ENCODE data around the gene SYT17.

Gene SYT17

GRCh38 chr16:19215705-19216104 lies 47.7 kb downstream of the SYT17 start:
- no peak for DNase-seq (ENCODE audit: low read depth in 2 of 2)

GRCh38 chr16:19218581-19218980 lies 50.5 kb downstream of the SYT17 start:
- DNase-seq (ENCODE audit: low read depth in 2 of 2), result no peak

- no peak for DNase-seq (ENCODE audit: low read depth in 2 of 2)
Observed at GRCh38 chr16:19219836-19220235, 51.8 kb downstream of the SYT17 start.

GRCh38 chr16:19223235-19224170 lies 55.5 kb downstream of the SYT17 start:
- DNase-seq (ENCODE audit: low read depth in 2 of 2), result no peak

- DNase-seq (ENCODE audit: low read depth in 2 of 2), result no peak
Observed at GRCh38 chr16:19225651-19226050, 57.6 kb downstream of the SYT17 start.

- DNase-seq (ENCODE audit: low read depth in 2 of 2), result no peak
Observed at GRCh38 chr16:19227643-19228042, 59.6 kb downstream of the SYT17 start.

- DNase-seq (ENCODE audit: low read depth in 2 of 2), result no peak
Observed at GRCh38 chr16:19228052-19228451, 60.0 kb downstream of the SYT17 start.

GRCh38 chr16:19228575-19228974 lies 60.5 kb downstream of the SYT17 start:
- DNase-seq (ENCODE audit: low read depth in 2 of 2), result no peak

GRCh38 chr16:19230575-19230974 lies 62.5 kb downstream of the SYT17 start:
- DNase-seq (ENCODE audit: low read depth in 2 of 2), result no peak

- no peak for DNase-seq (ENCODE audit: low read depth in 2 of 2)
Observed at GRCh38 chr16:19231881-19232280, 63.8 kb downstream of the SYT17 start.

GRCh38 chr16:19232988-19233387 lies 64.9 kb downstream of the SYT17 start:
- DNase-seq (ENCODE audit: low read depth in 2 of 2), result no peak

- no peak for DNase-seq (ENCODE audit: low read depth in 2 of 2)
Observed at GRCh38 chr16:19235478-19235877, 67.4 kb downstream of the SYT17 start.

GRCh38 chr16:19235886-19236285 lies 67.8 kb downstream of the SYT17 start:
- DNase-seq (ENCODE audit: low read depth in 2 of 2), result no peak

GRCh38 chr16:19236561-19237209 lies 68.6 kb downstream of the SYT17 start:
- DNase-seq (ENCODE audit: low read depth in 2 of 2), result no peak

- no peak for DNase-seq (ENCODE audit: low read depth in 2 of 2)
Observed at GRCh38 chr16:19238406-19238805, 70.4 kb downstream of the SYT17 start.

GRCh38 chr16:19239511-19240155 lies 71.6 kb downstream of the SYT17 start:
- DNase-seq (ENCODE audit: low read depth in 2 of 2), result no peak

GRCh38 chr16:19240494-19240893 lies 72.5 kb downstream of the SYT17 start:
- no peak for DNase-seq (ENCODE audit: low read depth in 2 of 2)

GRCh38 chr16:19241512-19241911 lies 73.5 kb downstream of the SYT17 start:
- DNase-seq (ENCODE audit: low read depth in 2 of 2), result no peak

GRCh38 chr16:19242186-19242585 lies 74.1 kb downstream of the SYT17 start:
- DNase-seq (ENCODE audit: low read depth in 2 of 2), result no peak

- no peak for DNase-seq (ENCODE audit: low read depth in 2 of 2)
Observed at GRCh38 chr16:19242987-19243575, 75.0 kb downstream of the SYT17 start.

GRCh38 chr16:19245326-19245925 lies 77.4 kb downstream of the SYT17 start:
- DNase-seq (ENCODE audit: low read depth in 2 of 2), result no peak

- DNase-seq (ENCODE audit: low read depth in 2 of 2), result no peak
Observed at GRCh38 chr16:19252904-19253303, 84.9 kb downstream of the SYT17 start.

All from fibroblast of skin of left biceps (primary cell).